GM19467 (cell line): ENCODE measurements around the gene PDGFA.

Experiments
- ATAC-seq: cut with Tn5 transposase; IDR thresholded peaks from one replicate; pipeline ENCODE4 v1.9.1; 2021; ENCODE audit warnings: mild to moderate bottlenecking, moderate library complexity; ENCODE audit not compliant: unreplicated experiment

Gene PDGFA

DNA sequence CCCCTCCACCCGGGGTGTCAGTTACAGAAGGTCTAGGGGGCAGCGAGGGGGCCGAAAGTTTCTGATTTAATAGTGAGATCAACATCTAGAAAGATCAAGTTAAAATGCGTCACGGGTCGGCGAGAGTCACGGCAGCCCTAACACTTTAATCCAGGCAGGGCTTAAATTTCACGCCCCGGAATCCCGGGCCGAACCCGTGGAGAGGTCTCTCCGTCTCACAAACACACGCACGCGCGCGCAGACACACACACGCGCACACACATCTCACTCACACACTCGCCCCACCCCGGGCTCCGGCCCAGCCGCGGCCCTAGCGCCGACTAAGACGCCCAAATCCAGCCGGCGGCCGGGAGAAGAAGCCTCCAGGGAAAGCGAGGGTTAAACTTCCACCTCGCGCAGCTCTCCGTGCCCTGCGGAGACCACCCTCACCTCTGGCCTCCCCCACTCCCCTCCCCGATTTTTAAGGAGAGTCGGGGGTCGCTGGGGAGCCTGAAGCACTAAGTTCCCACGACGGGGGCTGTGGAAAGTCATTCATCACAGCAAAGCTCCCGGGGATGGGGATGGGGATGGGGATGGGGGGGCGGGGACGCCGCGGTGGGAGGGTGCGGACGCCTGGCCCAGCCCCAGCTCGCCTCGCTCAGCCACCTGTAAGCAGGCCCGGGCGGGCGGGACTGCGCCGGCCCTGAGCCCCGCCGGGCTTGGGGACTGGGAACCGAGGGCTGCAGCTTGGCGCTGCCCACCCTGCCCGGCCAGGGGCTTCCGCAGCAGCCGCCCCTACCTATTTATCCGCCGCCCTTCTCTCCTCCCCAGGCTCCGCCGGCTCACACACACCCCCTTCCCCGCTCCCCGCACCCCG, 1.6 kb downstream of the PDGFA start:
- ATAC-seq = no peak

DNA sequence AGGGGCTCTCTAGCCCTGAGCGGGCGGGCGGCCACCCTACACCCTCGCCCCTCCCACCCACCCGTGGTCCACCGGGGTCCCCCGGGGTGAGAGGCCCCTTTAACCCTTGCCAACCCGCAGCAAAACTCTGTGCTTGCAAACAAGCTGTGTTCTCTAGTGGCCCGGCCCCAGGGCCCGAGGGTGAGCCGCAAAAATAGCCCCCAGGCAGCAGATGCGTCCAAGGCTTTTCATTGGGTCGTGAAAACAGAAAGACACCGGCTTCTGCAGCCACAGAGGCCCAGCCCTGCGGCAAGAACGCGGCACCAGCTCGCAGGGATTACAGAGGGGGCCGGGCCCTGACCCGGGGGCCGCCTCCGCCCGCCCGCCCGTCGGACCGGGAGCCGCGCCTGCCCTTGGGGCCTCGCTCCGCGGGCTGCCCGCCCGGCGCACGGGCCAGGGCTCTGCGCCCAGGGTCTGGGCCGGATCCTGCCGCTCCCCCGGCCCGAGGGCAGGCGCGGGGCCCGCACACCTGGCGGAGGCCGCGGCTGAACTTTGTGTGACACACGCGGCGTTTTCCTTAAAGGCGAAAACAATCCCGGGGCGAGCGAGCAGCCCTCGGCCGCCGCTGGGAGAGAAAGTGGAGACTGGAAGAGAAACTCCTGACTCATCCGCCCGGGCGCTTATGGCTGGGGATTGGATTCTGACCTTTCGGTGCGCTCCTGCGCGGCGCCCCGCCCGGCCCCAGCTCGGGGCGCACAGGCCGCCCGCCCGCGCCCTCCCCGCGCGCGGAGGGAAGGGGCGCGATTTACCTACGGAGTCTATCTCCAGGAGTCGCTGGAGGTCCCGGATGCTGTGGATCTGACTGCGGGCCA, 2.8 kb downstream of the PDGFA start:
- no peak for ATAC-seq

DNA sequence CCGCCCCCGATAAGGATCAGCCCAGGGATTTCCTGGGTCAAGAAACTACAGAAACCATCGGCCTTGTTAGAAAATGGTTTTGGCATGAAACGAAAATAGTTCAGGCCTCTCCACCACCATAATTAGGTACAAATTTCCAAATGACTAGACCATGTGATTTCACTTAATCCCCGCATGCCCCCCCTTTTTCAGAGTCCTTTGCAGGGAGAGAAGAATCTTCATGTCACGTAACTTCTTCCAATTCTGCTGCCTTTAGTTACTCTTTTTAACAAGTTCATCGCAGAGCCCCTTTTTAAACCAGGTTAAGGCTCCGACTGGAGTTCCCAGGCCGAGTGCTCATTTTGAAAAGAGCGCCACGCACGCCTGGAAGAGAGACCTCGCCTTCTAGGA, 3.4 kb downstream of the PDGFA start:
- ATAC-seq = no peak

DNA sequence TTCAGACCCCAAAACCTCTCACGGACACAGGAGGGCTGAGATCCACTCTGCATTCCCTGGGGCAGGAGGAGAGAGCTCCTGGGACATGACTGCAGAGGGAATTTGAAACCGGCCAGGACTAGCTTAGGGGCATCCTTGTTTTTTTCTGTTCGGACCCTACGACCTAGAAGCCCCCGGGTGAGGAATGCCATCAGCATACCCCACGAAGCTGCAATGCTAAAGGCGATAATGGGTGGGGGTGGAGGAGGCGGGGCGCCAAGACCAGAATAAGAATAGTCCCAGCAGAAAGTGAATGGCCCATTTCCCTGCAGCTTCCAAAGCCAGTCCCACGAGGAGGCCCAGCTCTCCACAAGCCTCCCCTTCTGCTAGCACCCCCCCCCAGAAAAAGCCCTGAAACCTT, 4.0 kb downstream of the PDGFA start:
- ATAC-seq = no peak

DNA sequence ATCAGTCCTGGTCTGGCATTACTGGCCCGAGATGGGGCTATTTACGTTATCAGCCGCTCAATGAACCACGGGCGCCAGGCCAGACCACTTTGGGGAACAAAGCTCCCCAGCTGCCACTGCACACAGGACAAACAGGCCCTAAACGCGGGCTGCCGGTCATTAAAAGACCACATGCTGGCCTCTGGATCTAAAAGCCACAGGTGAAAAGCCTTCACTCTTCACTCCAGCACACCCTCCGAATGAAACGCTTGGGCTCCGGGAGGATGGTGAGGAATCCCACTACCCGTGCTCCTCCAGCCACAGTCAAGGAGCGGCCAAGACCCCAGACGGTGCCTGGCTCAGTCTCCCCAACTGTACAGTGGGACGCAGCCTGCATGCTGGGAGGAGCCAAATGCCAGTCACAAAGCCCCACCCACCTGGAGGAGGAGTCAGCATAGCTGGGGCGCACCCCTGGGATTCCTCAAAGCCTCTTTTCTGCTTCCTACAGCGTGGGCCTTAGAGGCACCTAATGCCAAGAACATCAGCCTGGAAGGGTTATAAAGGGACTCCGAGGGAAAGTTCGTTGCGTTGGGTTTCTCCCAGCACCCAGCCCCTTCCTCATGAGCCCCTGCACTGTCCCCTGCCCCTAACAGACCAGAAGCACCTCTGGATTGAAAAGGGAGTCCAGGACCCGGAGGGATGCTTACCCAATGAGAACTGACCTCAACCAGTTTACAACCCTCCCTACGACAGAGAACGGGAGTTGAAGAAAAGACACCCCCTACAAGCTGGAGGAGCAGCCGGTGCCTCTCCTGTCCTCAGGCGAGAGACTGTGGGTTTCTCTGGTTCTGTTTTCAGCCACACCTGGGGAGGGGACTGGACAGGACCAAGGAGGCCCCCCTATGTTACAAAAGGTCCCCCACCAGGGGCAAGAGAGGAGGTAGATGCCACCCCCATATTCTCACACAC, 4.7 kb downstream of the PDGFA start:
- no peak for ATAC-seq

DNA sequence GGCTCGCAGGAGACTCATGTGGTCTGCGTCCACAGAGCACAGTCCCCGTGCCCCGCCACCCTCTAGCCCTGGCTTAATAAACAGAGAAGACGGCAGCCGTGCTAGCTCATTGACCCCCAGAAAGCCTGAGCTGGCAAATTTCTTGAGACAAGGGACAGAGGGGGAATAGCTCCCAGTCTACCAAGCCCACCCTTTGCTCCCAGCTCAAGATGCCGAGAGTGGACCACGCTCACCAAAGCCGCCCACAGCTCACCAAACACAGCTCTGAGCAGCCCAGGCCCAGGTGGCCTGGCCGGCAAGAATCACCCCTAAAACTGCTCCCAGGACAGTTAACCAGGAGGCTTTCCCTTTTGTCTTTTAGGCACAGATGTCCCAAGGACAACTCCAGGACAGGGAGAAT, 5.4 kb downstream of the PDGFA start:
- ATAC-seq = no peak

DNA sequence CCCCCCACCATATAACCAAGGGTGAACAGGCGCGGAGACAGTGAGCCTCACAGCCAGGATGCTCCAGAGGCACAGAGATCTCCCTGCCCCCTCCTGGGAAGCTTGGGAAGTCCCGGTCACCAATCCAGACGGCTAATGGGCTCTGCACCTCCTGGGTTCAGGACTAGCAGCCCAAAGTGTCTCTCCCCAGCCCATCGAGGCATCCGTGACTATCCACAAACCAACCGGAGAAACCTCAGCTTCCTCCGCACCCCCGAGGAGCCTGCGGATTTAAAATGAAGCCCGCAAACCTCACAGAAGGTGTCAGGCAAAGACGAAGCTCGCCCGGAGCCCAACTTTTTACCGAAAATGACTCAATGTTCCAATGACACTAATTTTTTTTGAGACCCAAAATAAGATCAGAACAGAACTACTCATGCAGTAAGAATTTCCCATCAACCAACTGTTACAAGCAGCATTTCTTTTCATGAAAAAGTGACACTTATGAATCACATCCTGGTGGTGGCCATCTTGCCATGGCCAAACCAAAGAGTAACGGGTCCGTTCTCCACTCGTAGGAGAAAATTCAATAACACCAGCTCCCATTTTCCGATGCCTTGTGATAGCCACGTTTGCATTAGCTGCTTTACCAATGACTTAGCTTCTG, 6.0 kb downstream of the PDGFA start:
- ATAC-seq = no peak

DNA sequence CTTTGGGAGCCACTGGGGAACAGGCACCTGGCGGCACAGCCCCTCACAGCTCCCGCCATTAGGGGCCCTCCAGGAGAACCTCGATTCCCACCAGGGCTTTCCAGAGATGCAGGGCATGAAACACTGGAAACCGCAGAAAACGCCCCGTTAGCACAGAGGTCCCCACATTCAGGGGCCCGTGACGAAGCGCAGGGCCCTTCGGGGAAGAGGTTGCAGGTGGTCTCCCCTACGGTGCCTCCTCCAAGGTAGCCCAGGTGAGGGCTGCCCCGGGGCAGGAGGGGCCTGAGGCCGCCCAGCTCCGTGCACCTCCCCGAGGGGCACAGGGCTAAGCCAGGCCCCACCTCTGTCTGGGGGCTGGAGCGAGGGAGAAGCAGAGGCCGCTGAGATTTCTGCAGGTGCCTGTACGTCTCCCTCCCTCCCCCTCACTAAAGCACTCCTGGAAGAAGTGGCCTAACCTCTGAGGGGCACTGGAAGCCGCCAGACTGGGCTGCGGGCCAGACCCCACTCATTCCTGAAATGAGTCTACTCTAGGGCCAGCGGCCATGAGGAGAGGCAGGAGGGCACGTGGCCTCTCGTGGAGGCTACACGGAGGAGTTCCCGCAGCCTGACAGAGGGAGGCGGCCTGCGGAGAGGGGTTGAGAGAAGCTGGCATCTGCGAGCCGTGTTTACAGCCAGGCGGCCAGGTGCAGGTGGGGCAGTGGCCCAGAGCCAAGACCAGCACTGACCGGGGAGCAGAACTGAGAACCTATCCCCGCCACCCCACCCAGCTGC, 6.9 kb downstream of the PDGFA start:
- no peak for ATAC-seq

DNA sequence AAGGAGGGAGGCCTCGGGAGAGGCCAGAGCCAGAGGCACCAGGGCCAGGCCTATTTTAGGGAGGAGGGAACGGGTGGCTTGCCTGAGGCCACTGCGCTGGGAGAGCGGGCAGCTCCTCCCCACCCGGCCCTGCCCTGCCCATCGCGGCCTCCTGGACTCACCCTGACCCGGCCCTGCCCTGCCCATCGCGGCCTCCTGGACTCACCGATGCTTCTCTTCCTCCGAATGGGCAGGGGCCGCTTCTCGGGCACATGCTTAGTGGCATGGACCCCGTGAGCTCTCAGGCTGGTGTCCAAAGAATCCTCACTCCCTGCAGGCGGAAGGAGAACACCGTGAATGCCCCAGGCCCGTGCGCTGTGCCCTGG, 7.5 kb downstream of the PDGFA start:
- no peak for ATAC-seq

DNA sequence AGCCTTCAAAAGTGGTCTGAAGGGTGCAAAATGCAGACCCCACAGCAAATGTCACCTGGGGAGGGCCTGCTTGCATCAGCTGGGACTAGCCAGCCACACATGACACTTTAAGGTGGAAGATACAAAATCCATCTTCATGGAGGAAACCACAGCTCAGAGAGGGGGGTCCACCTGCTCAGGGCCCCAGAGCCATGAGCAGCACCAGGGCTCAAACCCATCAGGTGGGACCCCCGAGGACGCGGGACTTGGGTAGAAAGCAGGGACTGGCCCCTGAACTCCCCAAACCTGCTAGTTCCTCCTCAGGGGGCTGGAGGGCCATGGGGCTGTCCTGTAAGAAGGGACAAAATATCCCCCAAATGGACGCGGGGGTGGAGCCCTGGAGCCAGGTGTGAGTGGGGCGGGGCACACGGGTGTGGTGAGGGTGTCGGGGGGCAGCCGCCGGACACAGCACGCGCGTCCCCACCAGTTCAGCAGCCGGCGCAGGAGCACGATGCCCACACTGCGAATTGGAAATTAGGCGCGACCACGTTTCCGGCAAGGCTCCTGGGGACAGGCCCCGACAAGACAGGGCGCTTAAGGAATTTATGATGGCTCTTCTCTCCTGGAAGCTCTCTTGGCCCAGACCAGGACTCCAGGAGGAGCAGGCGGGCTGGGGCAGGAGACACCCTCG, 8.0 kb downstream of the PDGFA start:
- ATAC-seq = no peak

DNA sequence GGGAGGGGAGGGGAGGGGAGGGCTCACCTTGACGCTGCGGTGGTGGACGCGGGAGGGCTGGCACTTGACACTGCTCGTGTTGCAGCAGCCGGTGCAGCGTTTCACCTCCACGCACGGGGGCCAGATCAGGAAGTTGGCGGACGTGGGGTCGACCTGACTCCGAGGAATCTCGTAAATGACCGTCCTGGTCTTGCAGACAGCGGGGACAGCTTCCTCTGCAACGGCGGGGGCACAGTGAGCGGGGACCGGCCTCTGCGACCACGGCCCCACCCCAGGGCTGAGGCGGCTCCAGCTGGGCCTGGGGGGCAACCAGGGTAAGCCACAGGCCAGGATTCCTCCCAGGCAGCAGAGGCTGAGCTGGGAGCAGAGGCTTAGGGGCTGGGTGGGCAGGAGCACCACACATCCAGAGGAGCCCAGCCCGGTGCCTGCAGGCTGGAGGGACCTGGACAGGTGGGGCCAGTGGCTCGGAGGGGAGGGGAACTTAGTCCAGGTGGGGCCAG, 8.8 kb downstream of the PDGFA start:
- ATAC-seq = no peak

DNA sequence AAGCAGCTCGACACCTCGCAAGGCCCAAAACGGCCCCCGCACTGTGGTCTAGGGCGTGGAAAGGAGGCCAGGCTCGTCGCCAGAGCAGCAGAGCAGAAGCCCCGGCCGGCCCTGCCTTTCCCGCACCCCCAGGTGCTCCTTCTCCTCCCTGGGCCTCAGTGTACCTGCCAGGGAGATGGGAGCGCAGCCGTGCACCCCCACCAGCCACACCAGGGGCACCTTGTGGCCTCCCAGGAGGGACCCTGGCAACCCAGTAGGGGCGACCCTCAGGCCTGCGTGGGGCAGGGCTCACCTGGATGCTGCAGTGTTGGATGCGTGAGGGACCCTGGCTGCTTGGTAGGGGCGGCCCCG, 9.5 kb downstream of the PDGFA start:
- no peak for ATAC-seq

DNA sequence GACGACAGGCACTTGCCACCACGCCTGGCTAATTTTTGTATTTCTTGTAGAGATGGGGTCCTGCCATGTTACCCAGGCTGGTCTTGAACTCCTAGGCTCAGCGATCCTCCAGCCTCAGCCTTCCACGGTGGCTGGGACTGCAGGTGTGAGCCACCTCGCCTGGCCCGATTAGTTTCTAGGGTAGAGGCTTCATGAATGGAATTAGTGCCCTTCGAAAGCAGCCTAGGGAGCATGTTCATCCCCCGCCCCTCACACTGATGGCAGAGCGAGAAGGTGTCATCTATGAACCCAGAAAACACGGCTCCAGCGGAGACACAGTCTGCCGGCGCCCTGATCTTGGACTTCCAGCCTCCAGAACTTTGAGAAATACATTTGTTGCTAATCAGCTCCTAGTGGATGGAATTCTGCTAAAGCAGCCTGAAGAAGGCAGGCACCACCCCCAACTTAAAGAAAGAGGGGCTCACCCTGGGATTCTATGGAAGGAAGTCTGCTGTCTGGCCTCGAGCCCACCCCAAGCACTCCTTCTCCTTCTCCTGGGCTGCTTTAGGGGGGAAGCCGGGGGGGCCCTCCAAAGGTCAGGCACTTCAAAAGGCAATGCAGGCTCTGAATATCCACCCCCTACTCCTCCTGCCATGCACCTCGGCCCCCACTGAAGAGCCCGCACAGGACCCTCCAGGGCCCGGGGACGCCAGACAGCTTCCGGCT, 10.1 kb downstream of the PDGFA start:
- ATAC-seq = no peak

DNA sequence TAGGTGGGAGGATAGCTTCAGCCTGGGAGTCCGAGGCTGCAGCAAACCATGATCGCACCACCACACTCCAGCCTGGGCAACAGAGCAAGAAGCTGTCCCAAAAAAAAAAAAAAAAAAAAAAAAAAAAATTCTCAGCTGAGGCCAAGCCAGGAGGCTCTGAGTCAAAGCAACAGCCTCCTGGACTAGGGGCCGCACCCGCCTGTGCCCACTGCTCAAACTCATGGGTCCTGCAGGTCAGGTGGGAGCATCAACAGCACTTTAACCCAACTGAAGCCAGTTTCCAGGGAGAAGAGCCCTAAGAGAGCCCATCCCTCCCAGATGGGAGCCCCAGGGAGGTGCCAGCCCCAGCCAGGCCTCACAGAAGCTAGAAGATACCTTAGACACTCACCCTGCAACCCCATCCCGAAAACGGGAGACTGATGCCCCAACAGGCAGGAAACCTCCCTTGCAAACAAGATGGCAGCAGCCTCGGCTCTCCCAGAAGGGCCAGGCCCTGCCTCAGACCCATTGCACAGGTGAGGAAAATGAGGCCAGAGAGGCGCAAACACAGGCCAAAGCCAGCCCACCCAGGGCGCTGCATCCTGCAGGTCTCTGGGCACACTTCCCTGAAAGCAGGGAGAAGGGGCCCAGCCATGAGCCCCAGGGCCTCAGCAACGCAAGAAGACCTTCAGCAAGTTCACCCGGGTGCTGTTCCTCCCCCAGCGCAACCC, 11.0 kb downstream of the PDGFA start:
- no peak for ATAC-seq

DNA sequence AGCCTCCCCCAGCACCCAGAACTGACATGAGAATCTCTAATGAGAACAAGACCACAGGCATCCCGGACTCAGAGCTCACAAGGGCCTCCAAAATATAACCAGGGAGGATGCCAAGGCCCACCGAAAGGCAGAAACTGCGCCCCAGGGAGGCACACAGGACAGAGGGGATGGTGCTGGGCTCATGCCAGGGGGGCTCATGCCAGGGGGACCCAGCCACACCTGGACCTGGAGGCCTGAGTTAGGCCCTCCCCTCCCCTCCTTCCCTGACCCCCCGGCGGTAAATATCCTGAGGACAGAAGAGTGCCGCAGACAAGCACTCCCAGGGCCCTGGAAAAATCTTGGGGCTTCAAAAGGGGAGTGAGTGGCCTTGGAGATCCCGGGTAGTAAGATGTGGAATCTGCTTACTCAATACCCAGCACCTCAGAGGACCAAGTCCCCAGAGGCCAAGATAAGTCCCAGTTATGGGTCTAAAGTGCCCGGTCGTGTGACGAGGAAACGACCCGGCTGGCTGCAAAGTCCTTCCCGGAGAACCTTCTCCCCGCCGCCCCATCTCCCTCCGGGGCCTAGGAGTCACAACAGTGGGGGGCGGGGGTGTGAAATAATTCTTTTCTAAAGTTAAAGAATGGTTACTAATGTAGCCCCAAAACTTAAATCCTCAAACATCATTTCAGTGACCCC, 11.9 kb downstream of the PDGFA start:
- no peak for ATAC-seq

DNA sequence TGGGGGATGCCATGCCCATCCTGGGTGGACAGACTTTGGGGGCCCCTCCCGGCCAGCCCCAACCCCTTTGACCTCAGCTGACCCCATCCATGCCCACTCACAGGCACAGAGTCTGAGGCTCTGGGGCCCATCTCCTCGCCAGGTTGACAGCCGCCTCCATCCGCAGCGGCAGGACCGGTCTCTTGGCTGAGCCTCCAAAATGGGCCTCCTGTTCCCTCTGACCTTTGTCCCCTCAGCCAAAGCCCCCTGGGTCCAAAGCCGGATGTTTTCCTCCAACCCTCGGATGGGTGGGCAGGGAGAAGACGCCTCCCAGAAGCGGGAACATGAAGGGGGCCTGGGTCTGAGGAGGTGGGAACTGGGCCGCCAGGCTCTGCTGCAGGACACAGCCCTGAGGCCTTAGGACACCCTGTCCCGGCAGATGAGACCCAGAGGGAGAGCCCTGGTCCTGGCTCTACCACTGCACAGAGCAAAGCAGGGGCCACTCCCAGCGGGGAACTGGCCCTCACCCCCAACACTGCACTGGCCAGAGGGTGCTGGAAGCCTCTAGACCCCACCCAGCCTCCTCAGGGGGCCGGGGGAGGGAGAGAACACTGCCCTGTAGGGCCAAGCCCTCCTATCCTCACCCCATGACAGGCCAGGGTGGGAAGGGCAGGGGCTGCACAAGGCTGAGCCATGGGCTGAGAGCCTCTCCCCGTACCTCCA, 12.6 kb downstream of the PDGFA start:
- no peak for ATAC-seq

DNA sequence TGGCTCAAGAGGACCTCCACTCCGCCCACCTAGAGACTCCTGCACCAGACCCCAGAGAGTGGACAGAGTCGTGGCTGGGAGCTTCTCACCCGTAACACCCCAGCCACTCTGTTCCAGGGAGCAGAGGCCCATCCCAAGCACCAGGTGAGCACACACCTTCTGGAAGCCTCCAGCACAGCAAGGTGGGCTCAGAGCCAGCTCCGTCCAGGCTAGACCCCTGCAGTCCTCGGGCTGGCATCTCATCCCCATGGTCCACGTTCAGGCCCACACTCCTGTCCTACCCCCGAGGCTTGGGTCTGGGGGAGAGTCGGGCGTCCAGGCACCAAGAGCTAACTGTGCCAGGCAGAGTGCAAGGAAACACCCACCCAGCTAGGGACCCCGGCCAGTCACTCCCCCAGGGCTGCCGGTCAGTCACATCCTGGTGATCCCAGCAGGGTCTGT, 13.2 kb downstream of the PDGFA start:
- ATAC-seq = no peak
